Mammary epithelial cell (primary cell): ENCODE measurements around the gene PIGU.

ENCODE experiments used
- CTCF ChIP-seq, 2 donors: IDR thresholded peaks in 1 of 2; conservative IDR thresholded peaks in 1 of 2; 2 replicates each; pipeline ENCODE4 v1.5.1; 2011 to 2012; ENCODE audit warnings: inconsistent platforms in 2 of 2, low read length in 2 of 2, mild to moderate bottlenecking in 2 of 2, control low read depth in 1 of 2, low read depth in 1 of 2; ENCODE audit not compliant: insufficient read depth in 1 of 2; ENCODE audit errors: extremely low read depth in 1 of 2
- EZH2 ChIP-seq: IDR thresholded peaks from 2 replicates; pipeline ENCODE4 v1.6.1; 2012; ENCODE audit warnings: low read length, inconsistent platforms, borderline replicate concordance

DNA sequence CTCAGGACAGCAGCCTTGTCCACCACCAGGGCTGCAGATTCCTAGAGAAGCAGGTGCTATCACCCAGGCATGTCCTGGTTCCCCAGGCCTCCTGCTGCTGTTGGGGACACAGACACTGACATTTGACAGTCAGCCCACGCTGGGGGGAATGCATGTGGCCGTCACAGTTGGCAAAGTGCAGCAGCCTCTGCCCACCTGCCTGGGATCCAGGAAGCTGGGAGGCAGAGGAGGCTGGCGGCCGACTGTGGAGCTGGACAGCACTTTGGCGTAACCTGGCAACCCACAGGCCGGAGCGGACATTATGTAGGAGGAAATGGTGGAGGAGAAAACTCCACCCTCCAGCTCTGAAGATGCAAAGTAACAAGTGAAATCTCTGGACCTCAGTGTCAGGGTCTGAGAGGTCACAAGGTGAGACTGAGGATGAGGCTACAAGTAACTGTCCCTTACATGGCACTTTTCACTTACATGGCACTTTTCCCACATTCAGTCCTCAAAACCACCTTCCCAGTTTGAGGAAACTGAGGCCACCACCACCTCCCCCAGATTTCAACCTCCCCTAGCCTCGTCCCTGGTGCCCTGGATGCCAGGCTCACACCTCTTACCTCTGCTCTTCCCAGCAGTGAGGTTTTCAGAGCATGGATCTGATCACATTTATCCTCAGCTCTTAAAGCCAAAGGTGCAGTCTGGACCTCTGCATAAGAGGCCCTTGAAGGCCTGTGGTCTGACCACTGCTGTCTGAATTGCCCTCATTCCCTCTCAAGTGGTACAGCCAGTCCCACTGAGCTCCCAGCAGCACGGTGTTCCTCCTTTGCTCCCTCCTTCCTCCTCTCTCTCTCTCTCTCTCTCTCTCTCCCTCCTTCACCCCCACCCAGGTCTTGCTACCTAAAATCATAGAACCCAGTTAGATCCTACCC lies 109.7 kb downstream of the PIGU start:
- TF ChIP-seq CTCF (conservative IDR thresholded peaks at IDR 0.05 in 1 of 2, IDR thresholded peaks at IDR 0.05 in 1 of 2; ENCODE audit: extremely low read depth in 1 of 2, insufficient read depth in 1 of 2, low read depth in 1 of 2, low read length in 2 of 2) (no peak), EZH2 (no peak)
